Transverse colon (tissue), 4 donors: ENCODE results near the gene NTF3.

Source experiments
- CTCF ChIP-seq, 5 experiments: fragments of 200-600 bp in 3 of 5; fragments of 450-650 bp in 2 of 5; sonication (generic) in 3 of 5; IDR thresholded peaks; 1 replicate in 2 of 5; 2 replicates in 3 of 5; pipeline ENCODE4 v1.5.1; 2016 to 2017; ENCODE audit warnings: antibody characterized with exemption in 5 of 5, inconsistent platforms in 3 of 5, mild to moderate bottlenecking in 2 of 5, moderate library complexity in 1 of 5
- POLR2AphosphoS5 ChIP-seq, 3 donors: sonication (generic); formaldehyde crosslinking; IDR thresholded peaks; one replicate each; pipeline ENCODE4 v1.6.1; 2016; ENCODE audit warnings: antibody characterized with exemption in 3 of 3

GRCh38 chr12:5489017-5489416 lies 57.1 kb downstream of the NTF3 start:
- no peak for TF ChIP-seq POLR2AphosphoS5 (IDR thresholded peaks at IDR 0.05)
- TF ChIP-seq CTCF (IDR thresholded peaks at IDR 0.05): no peak
